Ovary (tissue), 9 donors: ENCODE measurements around the gene SENP6. TPM values are rescaled to one million over a fixed set of nuclear protein-coding genes. Genes with fewer than 3 reads are reported as not detected.

Experiments
- DNase-seq, 5 donors: peaks; one replicate each; pipeline ENCODE4 v3.0.0-alpha.2; 2019 to 2020
- H3K27ac ChIP-seq, 2 donors: fragments of 200-600 bp; one replicate each; pipeline versions ENCODE4 v1.5.1 to v1.8.0; 2019 to 2022
- H3K27me3 ChIP-seq: fragments of 200-600 bp; one replicate; pipeline ENCODE4 v1.8.0; 2022
- H3K36me3 ChIP-seq: fragments of 200-600 bp; sonication (generic); one replicate; pipeline ENCODE4 v1.5.1; 2019
- H3K4me1 ChIP-seq: one replicate; pipeline ENCODE4 v1.8.1; 2013; ENCODE audit warnings: mild to moderate bottlenecking, moderate library complexity; ENCODE audit not compliant: insufficient read depth
- H3K4me3 ChIP-seq: fragments of 200-600 bp; sonication (generic); one replicate; pipeline ENCODE4 v1.5.1; 2017
- H3K9me3 ChIP-seq, 2 donors: fragments of 200-600 bp in 1 of 2; sonication (generic) in 1 of 2; one replicate each; pipeline versions ENCODE4 v1.5.1 to v1.8.1; 2013 to 2019; ENCODE audit warnings: mild to moderate bottlenecking in 1 of 2, moderate library complexity in 1 of 2
- EP300 ChIP-seq: sonication (generic); formaldehyde crosslinking; IDR thresholded peaks from one replicate; pipeline ENCODE4 v1.6.1; 2017; ENCODE audit warnings: antibody characterized with exemption
- POLR2A ChIP-seq: fragments of 450-650 bp; IDR thresholded peaks from one replicate; pipeline ENCODE4 v1.6.1; 2017; ENCODE audit warnings: antibody characterized with exemption, mild to moderate bottlenecking, moderate library complexity
- WGBS, 3 donors: extraction: QIAGEN DNeasy Blood & Tissue Kit in 1 of 3; methylation state at CpG; one replicate each; pipeline versions ENCODE4 v1.1.5 to v1.1.7; 2013 to 2017; 5-methylcytosine and 5-hydroxymethylcytosine counted together
- intact Hi-C, 4 donors: fragments of 100-400 bp; cut with DNase I; formaldehyde crosslinking; loops; one replicate each; pipeline versions ENCODE4 v1.11.0 to v1.15.1; 2022 to 2023
- polyA plus RNA-seq, 2 donors: library from polyadenylated mRNA; stranded (reverse); fragments of 200-250 nt in 1 of 2; fragments of 350-450 nt in 1 of 2; fragmentation: Illumina TruSeq in 1 of 2; extraction: RNeasy Lipid Tissue Mini Kit (QIAGEN cat#74804) in 1 of 2; gene quantifications; one replicate each; pipeline ENCODE4 v1.2.3, GENCODE V29; 2013 to 2014
- total RNA-seq, 7 donors: library from RNA; depleted of rRNA in 2 of 7; stranded (reverse); fragments of >200 nt in 2 of 7; fragmentation: NEBNext Ultra II Directional in 3 of 7; extraction: Animal tissue kit (Norgen Biotek cat#: 25700) in 3 of 7; gene quantifications; one replicate each; pipeline versions ENCODE4 v1.1.0 to v1.2.4, GENCODE V29; 2016 to 2023
- TF ChIP-seq, protein P1 (sequence below), 3 donors: fragments of 450-650 bp in 2 of 3; fragments of 200-600 bp in 1 of 3; IDR thresholded peaks; one replicate each; pipeline versions ENCODE4 v1.5.1 to v1.8.0; 2016 to 2022; ENCODE audit warnings: antibody characterized with exemption in 3 of 3, mild to moderate bottlenecking in 1 of 3
- donor health status: DM: no; HTN: no; CAD: no; lungs with moderate emphysema.
- donor health status: DM: no; HTN: no; CAD: no.
- donor health status: Bipolar disorder and iron deficiency.
- donor health status: DM: yes; HTN: yes; CAD: no.
- donor health status: DM: no; HTN: no; CAD: no.
- donor health status: DM: yes; HTN: yes; CAD: no.

SENP6 gene
- total and polyA plus RNA-seq, 9 donors = 43.0 to 158 (median 132) TPM

DNA sequence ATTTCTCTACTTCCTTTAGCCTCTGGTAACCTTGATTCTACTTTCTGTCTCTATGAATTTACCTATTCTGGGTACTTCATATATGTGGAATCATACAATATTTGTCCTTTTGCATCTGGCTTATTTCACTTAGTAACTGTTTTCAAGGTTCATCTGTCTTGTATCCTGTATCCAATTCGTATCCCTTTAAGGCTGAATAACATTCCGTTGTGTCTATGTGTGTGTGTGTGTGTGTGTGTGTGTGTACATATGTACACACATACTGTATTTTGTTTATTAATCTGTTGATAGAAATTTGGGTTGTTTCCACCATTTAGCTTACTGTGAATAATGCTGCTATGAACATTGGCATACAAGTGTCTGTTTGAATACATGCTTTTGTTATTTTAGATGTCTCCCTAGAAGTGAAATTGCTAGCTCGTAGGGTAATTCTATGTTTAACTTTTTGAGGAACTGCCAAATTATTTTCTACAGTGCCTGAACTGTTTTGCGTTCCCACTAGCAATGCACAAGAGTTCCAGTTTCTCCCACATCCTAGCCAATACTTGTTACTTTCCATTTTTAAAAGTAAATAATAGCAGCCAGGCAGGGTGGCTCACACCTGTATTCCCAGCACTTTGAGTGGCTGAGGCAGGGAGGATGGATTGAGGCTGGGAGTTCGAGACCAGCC, 17.7 kb downstream of the SENP6 start:
- no peak for DNase-seq
- intact Hi-C loops = no loop called here
- Histone ChIP-seq H3K4me3 (no peak overlapping the region), H3K4me1 (peaks cover 12% of the 10 kb centered on the region), H3K27ac (no peak overlapping the region), H3K36me3 (no peaks in the 10 kb centered on the region), H3K9me3 (no peaks in the 10 kb centered on the region), H3K27me3 (no peaks in the 10 kb centered on the region)
- no peak for TF ChIP-seq EP300
- TF ChIP-seq POLR2A = no peak
- TF ChIP-seq, protein P1, sequence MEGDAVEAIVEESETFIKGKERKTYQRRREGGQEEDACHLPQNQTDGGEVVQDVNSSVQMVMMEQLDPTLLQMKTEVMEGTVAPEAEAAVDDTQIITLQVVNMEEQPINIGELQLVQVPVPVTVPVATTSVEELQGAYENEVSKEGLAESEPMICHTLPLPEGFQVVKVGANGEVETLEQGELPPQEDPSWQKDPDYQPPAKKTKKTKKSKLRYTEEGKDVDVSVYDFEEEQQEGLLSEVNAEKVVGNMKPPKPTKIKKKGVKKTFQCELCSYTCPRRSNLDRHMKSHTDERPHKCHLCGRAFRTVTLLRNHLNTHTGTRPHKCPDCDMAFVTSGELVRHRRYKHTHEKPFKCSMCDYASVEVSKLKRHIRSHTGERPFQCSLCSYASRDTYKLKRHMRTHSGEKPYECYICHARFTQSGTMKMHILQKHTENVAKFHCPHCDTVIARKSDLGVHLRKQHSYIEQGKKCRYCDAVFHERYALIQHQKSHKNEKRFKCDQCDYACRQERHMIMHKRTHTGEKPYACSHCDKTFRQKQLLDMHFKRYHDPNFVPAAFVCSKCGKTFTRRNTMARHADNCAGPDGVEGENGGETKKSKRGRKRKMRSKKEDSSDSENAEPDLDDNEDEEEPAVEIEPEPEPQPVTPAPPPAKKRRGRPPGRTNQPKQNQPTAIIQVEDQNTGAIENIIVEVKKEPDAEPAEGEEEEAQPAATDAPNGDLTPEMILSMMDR (IDR thresholded peaks at IDR 0.05) = no peak
- 60 to 69% (median 62%) methylated on average over 5 of the region's 5 CpGs for WGBS, 3 donors

DNA sequence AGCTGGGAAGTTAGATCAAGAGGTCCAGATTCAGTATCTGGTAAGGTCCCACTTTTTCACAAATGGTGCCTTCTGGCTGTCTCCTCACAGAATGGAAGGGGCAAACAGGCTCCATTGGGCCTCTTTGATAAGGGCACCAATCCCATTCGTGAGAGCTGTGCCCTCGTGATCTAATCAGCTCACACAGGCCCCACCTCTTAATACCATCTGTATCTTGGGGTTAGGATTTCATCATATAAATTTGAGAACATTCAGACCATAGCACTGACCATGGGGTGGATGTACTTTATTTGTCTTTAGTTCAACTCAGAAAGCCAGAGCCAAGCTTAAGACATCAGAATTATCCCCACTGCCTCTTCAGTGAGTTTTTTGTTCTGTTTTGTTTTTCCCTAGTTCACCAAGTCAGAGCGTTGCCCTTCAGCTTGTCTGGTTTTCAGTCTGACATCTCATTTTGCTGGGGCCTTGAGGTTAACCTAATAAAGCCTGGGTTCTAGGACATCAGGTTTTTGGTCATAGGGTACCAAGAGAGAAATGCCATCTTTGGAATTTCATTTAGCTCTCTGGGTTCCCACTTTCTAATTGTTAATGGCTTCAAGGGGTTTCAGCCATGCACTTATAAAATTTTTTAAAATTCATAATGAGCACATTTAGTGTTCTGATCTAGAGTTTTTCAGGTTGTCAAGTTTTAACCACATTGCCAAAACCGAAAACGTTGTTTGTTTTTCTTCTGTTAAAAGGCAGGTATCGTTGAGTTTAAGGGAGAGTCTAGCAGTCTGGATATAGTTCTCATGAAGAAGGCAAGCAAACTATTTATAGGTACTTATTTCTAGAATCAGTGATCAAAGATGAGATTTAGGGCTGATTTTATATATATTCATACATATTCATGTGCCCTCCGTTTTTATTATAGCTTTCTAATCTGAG, 19.0 kb downstream of the SENP6 start:
- WGBS, 3 donors = 41 to 49% (median 45%) methylated on average over 7 of the region's 7 CpGs
- H3K4me1 ChIP-seq = peaks cover 10% of the 10 kb centered on the region
- H3K9me3 ChIP-seq = no peaks in the 10 kb centered on the region
- DNase-seq = no peak
- TF ChIP-seq, protein P1 (IDR thresholded peaks at IDR 0.05) = no peak
- TF ChIP-seq EP300 = no peak
- intact Hi-C loops = no loop called here
- H3K27ac ChIP-seq = no peak overlapping the region
- H3K4me3 ChIP-seq = no peak overlapping the region
- no peaks in the 10 kb centered on the region for H3K36me3 ChIP-seq
- no peaks in the 10 kb centered on the region for H3K27me3 ChIP-seq

DNA sequence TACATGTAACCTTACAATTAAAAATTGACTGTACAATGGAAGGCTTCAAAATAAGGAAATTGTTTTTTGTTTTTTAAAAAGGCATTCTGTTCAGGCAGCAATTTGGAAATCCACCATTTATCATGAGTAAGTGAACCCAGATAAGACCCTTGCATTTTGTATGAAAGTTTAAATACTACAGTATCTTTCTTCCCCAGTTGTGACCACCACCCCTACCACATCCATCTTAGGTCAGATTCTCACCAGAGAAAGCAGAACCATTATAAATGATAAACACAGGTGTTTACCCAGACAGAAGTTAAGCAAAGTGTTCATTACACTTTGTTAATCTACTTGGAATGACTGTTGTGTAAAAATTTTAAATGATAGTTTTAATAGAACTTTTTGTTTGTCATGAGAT, 20.2 kb downstream of the SENP6 start:
- Histone ChIP-seq H3K36me3 (no peaks in the 10 kb centered on the region), H3K27me3 (no peaks in the 10 kb centered on the region), H3K4me1 (peaks cover 10% of the 10 kb centered on the region), H3K27ac (no peak overlapping the region), H3K9me3 (no peaks in the 10 kb centered on the region), H3K4me3 (no peak overlapping the region)
- no peak for DNase-seq
- intact Hi-C loops = no loop called here
- TF ChIP-seq POLR2A = no peak
- TF ChIP-seq EP300 = no peak
- TF ChIP-seq, protein P1 (IDR thresholded peaks at IDR 0.05) = no peak

DNA sequence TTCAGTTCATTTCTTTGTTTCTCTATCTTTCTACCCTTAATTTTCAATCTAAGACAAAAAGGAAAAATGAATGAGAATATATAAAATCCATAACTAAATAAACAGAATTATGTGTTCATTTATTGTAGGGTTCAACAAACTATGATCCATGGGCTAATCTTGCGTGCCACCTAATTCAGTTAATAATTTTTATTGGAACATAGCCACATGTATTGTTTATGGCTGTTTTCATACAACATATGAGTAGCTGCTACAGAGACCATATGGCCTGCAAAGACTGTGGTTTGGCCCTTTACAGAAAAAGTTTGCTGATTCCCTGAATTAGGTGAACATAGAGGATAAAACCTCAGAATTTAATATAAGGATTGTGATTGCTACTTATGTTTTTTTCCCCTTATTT, 21.8 kb downstream of the SENP6 start:
- no peaks in the 10 kb centered on the region for H3K9me3 ChIP-seq
- no peak for DNase-seq
- H3K4me3 ChIP-seq = no peak overlapping the region
- TF ChIP-seq EP300 = no peak
- TF ChIP-seq, protein P1 (IDR thresholded peaks at IDR 0.05) = no peak
- H3K4me1 ChIP-seq = peaks cover 5% of the 10 kb centered on the region
- 94 to 98% (median 96%) methylated on average over 1 of the region's 1 CpG for WGBS, 3 donors
- intact Hi-C loops = no loop called here
- no peaks in the 10 kb centered on the region for H3K27me3 ChIP-seq
- H3K27ac ChIP-seq = no peak overlapping the region
- H3K36me3 ChIP-seq = no peaks in the 10 kb centered on the region
